AG20443 (cell line): ENCODE results near the gene NRXN3.

ENCODE experiments used
- DNase-seq: peaks from one replicate; pipeline ENCODE4 v3.0.0; 2012; ENCODE audit warnings: low spot score, mixed read lengths

Gene NRXN3

DNA sequence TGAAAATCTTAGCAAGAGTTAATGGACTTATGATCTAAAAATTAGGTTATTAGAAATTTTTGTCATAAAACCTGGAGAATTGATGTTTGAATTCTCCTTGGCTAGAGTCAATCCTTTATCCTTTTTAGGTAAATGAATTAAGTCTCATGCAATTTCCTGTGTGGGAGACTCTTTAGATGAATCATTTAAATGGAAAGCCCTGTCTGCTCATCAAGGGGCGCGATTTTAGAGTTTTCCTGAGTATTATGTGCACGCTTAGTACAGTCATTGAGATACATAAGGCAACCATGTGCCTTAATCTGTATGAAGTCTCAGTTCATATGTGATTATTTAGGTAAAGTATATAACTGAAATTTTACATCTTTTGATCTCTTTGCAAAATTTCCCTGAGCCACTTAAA is 974.7 kb downstream of the NRXN3 start:
- no peak for DNase-seq

GRCh38 chr14:79150226-79150625 is 980.1 kb downstream of the NRXN3 start:
- no peak for DNase-seq

DNA sequence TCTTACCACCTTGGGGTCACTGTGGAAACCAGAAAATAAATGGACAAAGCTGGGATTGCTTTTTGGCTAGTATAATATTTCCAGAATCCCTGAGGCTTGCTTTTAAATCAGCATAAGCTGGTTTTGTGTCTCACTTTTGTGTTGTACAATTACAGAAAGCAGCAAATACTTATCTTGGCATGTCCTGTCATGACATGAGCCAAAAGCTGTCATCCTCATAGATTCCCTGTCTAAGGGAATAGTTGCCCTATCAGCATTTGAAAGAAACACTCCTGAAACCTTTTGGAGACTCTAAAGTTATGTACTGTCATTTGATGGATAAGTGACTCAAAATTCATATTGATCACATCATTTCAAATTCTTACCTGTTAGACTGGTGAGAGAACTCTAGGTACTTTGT is 987.2 kb downstream of the NRXN3 start:
- no peak for DNase-seq

GRCh38 chr14:79161571-79161970 is 991.4 kb downstream of the NRXN3 start:
- DNase-seq, result peak; percentile 11

DNA sequence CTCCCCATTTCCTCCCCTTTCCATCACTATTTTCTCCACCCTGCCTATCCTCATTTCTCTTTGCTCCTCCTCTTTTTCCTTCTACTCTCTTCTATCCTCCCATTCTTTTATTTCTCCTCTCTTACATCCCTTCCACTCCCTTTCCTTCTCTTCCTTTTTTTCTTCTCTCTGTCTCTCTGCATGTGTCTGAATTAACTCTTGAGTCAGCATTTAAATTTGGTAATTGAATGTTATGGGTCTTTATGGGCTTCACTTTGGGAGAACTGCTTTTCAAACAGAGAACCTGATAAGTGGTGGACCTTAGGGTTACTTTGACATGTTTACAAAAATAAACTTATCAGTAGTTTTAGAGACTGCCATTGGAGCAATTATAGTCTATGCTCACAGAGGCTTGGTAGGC is 992.7 kb downstream of the NRXN3 start:
- DNase-seq, result no peak

- DNase-seq, result no peak
These were observed 995.4 kb downstream of the NRXN3 start for GRCh38 chr14:79165471-79166090.

GRCh38 chr14:79166171-79166570 is 996.0 kb downstream of the NRXN3 start:
- DNase-seq, result no peak

DNA sequence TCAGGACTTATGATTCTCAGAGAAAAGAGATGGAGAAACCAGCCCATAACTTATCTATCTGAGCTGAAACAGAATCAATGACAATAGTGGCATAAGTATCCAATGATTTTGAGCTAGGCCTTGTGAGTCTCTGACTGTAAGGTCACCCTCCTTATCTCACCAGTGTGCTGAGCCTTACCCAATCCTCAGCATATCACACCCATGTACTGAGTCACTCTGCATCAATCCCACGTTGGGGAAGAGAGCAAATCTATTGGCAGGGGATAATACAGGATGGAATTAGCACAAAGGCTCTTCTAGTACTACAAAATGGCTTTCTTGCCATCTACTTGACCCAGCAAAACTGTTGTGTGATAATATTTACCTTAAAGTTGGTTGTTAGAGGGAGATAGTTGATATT is 997.8 kb downstream of the NRXN3 start:
- DNase-seq, result no peak

- no peak for DNase-seq
These were observed 1005.5 kb downstream of the NRXN3 start for GRCh38 chr14:79175671-79176070.

DNA sequence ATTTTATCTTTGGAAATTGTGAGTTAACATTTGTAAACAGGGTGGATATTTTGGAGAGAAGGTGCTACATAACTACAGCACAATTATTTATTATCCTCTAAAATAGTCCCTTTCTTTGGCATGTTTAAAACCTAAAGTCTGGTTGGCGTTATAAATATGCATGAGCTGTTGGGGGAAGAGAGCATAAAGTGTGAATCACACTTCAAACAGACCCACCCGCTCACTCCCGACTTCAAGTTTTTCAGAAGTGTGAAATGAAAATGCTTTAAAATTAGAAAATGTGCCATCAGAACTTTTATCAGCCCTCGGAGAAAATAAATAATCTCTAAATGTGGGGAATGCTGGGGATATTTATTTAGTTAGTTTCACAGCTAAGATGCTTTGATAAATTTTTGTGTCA is 1006.9 kb downstream of the NRXN3 start:
- no peak for DNase-seq

DNA sequence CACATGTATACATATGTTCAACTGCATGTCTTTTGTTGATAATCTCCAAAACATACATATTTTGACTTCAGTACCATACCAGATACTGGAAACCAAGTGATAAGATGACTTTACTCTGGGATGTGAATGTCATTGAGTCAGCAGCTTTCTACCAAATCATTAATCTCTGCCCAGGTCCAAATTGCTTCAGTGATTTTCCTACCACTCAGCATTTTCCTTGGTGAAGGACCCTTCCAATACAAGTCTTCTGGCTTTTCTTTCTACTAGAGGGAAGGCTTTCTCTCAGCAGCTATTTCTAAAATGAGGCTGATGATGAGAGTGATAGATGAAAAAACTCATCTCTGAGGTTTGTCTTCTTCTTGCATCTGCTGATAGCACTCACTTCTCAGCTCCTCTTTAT is 1008.5 kb downstream of the NRXN3 start:
- DNase-seq, result no peak

DNA sequence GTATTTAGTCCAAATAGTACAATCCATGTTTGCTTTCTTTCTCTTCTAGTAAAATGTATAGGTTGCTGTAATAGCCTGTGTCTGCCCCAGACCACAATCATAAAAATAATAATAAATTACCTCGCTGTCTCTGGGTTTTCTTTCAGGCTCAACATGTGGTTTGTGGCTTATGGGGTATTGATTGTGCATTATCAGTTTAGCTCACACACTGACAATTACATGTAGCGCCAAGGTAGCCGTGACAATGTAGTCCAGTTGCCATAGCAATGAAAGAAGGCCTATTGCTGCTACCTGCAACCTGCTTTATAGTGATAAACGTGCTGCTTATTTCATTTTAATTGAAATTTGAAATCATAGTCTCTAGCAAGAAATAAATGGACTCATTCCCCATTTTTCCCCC is 1009.8 kb downstream of the NRXN3 start:
- no peak for DNase-seq

DNA sequence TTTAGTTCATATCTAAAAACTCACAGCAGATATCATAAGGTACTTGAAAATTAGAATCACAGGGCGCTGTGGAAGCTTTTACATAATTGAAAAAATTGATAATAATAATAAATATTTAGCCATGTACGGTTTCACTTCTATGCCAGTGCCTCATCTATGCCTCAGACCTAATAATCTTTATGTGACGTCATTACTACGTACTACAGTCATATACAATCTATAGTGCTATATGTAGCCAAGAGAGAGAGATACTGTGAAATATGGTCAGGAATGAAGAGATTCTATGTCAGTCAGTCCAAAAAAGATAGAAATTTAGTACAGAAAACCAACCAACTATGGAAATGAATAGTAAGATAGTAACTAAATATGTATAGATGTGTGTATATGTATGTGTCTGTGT is 1010.5 kb downstream of the NRXN3 start:
- DNase-seq, result no peak

- no peak for DNase-seq
These were observed 1016.4 kb downstream of the NRXN3 start for GRCh38 chr14:79186523-79186922.

GRCh38 chr14:79193689-79194477 is 1023.7 kb downstream of the NRXN3 start:
- no peak for DNase-seq

GRCh38 chr14:79196216-79196615 is 1026.0 kb downstream of the NRXN3 start:
- no peak for DNase-seq

DNA sequence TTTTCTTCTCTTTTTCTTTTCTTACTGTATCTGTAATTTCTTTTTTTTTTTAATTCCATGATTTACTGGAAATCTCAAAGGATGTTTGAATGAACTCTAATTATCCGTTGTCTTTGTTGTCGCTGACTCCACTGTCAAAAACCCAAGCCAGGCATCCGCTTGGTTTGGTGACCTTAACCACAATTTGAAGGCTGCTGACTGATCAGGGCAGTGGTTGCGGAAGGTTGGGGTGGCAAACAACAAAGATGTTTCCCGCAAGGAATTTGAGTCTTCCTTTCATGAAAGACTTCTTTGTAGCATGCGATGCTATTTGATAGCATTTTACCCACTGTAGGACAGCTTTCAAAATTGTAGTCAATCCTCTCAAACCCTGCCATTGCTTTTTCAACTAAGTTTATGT is 1027.3 kb downstream of the NRXN3 start:
- no peak for DNase-seq

- no peak for DNase-seq
These were observed 1029.0 kb downstream of the NRXN3 start for GRCh38 chr14:79199217-79199616.

GRCh38 chr14:79201564-79202207 is 1031.5 kb downstream of the NRXN3 start:
- DNase-seq, result no peak

- DNase-seq, result no peak
These were observed 1034.4 kb downstream of the NRXN3 start for GRCh38 chr14:79204591-79204990.

- no peak for DNase-seq
These were observed 1039.2 kb downstream of the NRXN3 start for GRCh38 chr14:79209418-79209817.

DNA sequence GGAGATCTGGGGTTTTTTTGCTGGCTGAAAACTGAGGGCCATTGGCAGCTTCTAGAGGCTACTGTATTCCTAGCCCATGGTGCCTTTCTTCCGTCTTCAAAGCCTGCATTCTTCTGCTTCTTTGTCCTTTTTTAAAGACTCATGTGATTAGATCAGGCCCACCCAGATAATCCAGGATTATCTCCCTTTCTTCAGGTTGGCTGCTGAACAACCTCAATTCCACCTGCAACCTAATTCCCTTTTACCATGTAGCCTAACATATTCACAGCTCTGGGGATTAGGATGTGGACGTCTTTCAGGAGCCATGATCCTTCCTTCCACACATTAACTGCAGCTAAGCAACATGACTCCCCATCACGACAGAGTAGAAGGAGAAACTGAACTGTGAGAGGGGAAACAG is 1055.6 kb downstream of the NRXN3 start:
- DNase-seq, result no peak

- DNase-seq, result no peak
These were observed 1059.3 kb downstream of the NRXN3 start for GRCh38 chr14:79229383-79229909.
